Skeletal muscle satellite cell (primary cell): ENCODE measurements around the gene RAI14.

ENCODE experiments used
- H3K27me3 ChIP-seq: 2 replicates; pipeline ENCODE4 v1.7.0; 2013; ENCODE audit warnings: low read length; ENCODE audit not compliant: control insufficient read depth, insufficient read depth
- H3K36me3 ChIP-seq: 2 replicates; pipeline ENCODE4 v1.7.0; 2013; ENCODE audit warnings: mild to moderate bottlenecking, control low read depth, low read length; ENCODE audit not compliant: insufficient read depth
- H3K4me1 ChIP-seq: 2 replicates; pipeline ENCODE4 v1.7.0; 2013; ENCODE audit warnings: low read length; ENCODE audit not compliant: control insufficient read depth, insufficient read depth
- H3K4me2 ChIP-seq: 2 replicates; pipeline ENCODE4 v1.7.0; 2013; ENCODE audit warnings: mild to moderate bottlenecking, low read length
- H3K4me3 ChIP-seq: 2 replicates; pipeline ENCODE4 v1.7.0; 2013; ENCODE audit warnings: low read length
- H3K9ac ChIP-seq: 2 replicates; pipeline ENCODE4 v1.7.0; 2013; ENCODE audit warnings: mild to moderate bottlenecking, low read depth, low read length, moderate library complexity
- H3K9me3 ChIP-seq: replicated peaks from 2 replicates; pipeline ENCODE4 v1.7.0; 2013; ENCODE audit warnings: mild to moderate bottlenecking, control low read depth, low read length

Gene RAI14

DNA sequence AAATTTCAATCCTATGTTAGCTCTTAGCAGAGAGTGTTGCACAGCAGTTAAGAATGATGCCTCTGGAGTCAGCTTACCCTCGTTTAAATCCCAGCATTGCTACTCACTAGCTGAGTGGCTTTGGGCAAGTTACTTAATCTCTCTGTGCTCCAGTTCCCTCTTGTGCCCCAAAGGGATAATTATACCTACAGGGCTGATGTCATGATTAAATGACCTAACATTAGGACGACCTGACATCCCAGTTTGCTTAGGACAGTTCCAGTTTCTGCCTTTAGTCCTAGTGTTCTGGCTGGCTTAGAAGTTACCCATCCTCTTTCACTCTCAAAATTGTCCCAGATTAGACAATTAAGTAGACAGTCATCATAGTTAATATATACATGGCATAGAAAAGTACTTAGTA is 4.3 kb upstream of the RAI14 start:
- Histone ChIP-seq H3K4me1 (peaks cover 20% of the 10 kb centered on the region), H3K9me3 (no peaks in the 10 kb centered on the region), H3K9ac (no peak overlapping the region), H3K4me3 (no peak overlapping the region), H3K4me2 (no peak overlapping the region), H3K36me3 (no peaks in the 10 kb centered on the region), H3K27me3 (no peaks in the 10 kb centered on the region)

- Histone ChIP-seq H3K27me3 (no peaks in the 10 kb centered on the region), H3K4me3 (no peak overlapping the region), H3K36me3 (no peaks in the 10 kb centered on the region), H3K4me2 (no peak overlapping the region), H3K9ac (no peak overlapping the region), H3K4me1 (peaks cover 20% of the 10 kb centered on the region), H3K9me3 (no peaks in the 10 kb centered on the region)
Observed at GRCh38 chr5:34652466-34652865, 3.7 kb upstream of the RAI14 start.

- Histone ChIP-seq H3K9ac (no peak overlapping the region), H3K4me3 (no peak overlapping the region), H3K27me3 (no peaks in the 10 kb centered on the region), H3K4me1 (peaks cover 20% of the 10 kb centered on the region), H3K36me3 (no peaks in the 10 kb centered on the region), H3K9me3 (no peaks in the 10 kb centered on the region), H3K4me2 (no peak overlapping the region)
Observed at GRCh38 chr5:34652914-34653313, 3.2 kb upstream of the RAI14 start.

GRCh38 chr5:34653708-34654107 is 2.4 kb upstream of the RAI14 start:
- no peaks in the 10 kb centered on the region for H3K36me3 ChIP-seq
- H3K27me3 ChIP-seq = no peaks in the 10 kb centered on the region
- H3K4me2 ChIP-seq = no peak overlapping the region
- H3K9ac ChIP-seq = no peak overlapping the region
- no peak overlapping the region for H3K4me3 ChIP-seq
- H3K9me3 ChIP-seq = no peaks in the 10 kb centered on the region
- peaks cover 23% of the 10 kb centered on the region for H3K4me1 ChIP-seq

- Histone ChIP-seq H3K4me2 (peak overlapping the region; percentile 90), H3K9me3 (no peaks in the 10 kb centered on the region), H3K4me3 (peak overlapping the region; percentile 84), H3K36me3 (peaks cover 9% of the 10 kb centered on the region), H3K27me3 (no peaks in the 10 kb centered on the region), H3K4me1 (peaks cover 40% of the 10 kb centered on the region), H3K9ac (peak overlapping the region; percentile 97)
Observed at GRCh38 chr5:34655354-34655991, 655 bp upstream of the RAI14 start.

GRCh38 chr5:34656700-34657273 is 659 bp downstream of the RAI14 start:
- Histone ChIP-seq H3K4me1 (peaks cover 53% of the 10 kb centered on the region), H3K4me2 (peak overlapping the region; percentile 90), H3K9ac (peak overlapping the region; percentile 97), H3K9me3 (no peaks in the 10 kb centered on the region), H3K27me3 (no peaks in the 10 kb centered on the region), H3K4me3 (peak overlapping the region; percentile 84), H3K36me3 (peaks cover 19% of the 10 kb centered on the region)

DNA sequence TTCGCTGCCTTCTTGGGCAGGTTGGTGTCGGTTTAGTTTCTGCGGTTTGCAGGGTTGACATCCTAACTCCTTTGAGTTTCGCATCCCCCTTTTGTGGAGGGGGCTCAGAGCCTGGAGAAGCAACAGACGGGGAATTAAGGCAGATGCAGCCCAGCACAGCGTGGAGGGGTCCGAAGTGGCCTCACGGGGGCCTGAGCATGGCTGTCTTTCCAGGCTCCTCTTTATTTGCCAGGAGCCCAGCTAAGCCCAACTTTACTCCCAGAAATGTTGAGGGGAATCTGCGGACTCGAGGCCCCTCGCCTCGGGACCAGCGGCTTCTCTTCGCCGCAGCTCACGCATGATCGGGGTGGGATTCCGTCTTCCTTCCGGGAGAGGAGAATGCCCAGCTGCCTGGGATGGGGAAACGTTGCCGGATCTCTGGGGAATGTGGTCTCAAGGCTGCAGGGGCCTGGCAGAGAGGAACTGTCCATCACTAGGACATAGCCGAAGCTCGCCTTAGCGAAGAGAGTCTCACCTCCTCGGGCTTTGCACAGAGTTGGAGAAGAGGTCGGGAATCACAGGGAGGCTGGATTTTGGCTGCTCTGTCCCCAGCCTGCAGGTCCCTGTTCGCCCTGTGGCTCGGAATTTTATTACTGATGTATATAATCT is 1.3 kb downstream of the RAI14 start:
- Histone ChIP-seq H3K27me3 (no peaks in the 10 kb centered on the region), H3K4me3 (peak overlapping the region; percentile 84), H3K4me2 (peak overlapping the region; percentile 90), H3K4me1 (peaks cover 56% of the 10 kb centered on the region), H3K36me3 (peaks cover 26% of the 10 kb centered on the region), H3K9me3 (no peaks in the 10 kb centered on the region), H3K9ac (peak overlapping the region; percentile 97)

- Histone ChIP-seq H3K4me3 (peak overlapping the region; percentile 84), H3K4me2 (peak overlapping the region; percentile 90), H3K27me3 (no peaks in the 10 kb centered on the region), H3K9ac (peak overlapping the region; percentile 97), H3K9me3 (no peaks in the 10 kb centered on the region), H3K4me1 (peaks cover 51% of the 10 kb centered on the region), H3K36me3 (peaks cover 30% of the 10 kb centered on the region)
Observed at GRCh38 chr5:34657988-34658387, 1.9 kb downstream of the RAI14 start.

DNA sequence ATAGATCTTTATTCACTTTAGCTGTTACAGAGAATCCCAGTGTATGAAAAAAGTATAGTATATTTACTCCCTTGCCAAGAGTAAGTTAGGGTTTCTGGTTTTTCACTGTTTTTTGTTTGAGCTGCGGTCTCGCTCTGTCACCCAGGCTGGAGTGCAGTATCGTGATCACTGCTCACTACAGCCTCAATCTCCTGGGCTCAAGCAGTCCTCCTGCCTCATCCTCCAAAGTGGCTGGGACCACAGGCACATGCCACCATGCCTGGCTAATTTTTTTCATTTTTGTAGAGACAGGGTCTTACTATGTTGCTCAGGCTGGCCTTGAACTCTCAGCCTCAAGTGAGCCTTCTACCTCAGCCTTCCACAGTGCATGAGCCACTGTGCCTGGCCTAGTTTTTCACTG is 3.0 kb downstream of the RAI14 start:
- Histone ChIP-seq H3K36me3 (peaks cover 38% of the 10 kb centered on the region), H3K4me2 (peak overlapping the region; percentile 90), H3K9me3 (no peaks in the 10 kb centered on the region), H3K27me3 (no peaks in the 10 kb centered on the region), H3K4me1 (peaks cover 47% of the 10 kb centered on the region), H3K4me3 (peak overlapping the region; percentile 25), H3K9ac (peak overlapping the region; percentile 97)

- H3K4me3 ChIP-seq = peak overlapping the region; percentile 29
- H3K9ac ChIP-seq = peak overlapping the region; percentile 97
- H3K4me2 ChIP-seq = peak overlapping the region; percentile 90
- peaks cover 41% of the 10 kb centered on the region for H3K4me1 ChIP-seq
- H3K27me3 ChIP-seq = no peaks in the 10 kb centered on the region
- peaks cover 42% of the 10 kb centered on the region for H3K36me3 ChIP-seq
- H3K9me3 ChIP-seq = no peaks in the 10 kb centered on the region
Observed at GRCh38 chr5:34660444-34660843, 4.3 kb downstream of the RAI14 start.

DNA sequence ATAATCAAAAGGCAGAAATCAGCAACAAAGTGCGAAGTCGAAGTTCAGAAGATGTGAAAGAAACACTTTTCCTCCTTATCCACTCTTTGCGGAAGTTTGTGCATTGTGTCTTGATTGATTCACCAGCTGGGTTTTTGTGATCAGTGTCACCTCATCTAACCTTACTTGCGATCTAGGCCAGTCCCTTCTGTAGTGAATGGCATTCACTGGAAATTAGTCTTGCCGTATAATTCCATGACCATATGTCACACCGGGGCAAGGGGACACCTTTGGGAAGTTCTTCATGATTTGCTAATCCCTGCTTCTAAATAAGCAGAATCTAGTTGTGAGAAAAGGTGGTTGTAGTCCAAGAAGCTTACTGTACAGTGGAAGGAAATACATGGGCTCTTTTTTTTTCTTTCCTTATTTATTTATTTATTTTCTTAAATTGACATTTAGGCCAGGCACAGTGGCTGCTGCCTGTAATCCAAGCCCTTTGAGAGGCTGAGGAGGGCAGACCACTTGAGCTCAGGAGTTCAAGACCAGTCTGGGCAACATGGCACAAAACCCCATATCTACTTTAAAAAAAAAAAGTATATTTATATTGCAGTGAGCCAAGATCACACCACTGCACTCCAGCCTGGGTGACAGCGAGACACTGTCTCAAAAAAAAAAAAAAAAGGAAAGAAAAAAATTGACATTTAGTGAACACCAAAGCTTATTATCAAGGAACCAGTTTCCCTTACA is 7.8 kb downstream of the RAI14 start:
- no peak overlapping the region for H3K4me3 ChIP-seq
- peaks cover 31% of the 10 kb centered on the region for H3K4me1 ChIP-seq
- H3K36me3 ChIP-seq = peaks cover 68% of the 10 kb centered on the region
- no peak overlapping the region for H3K4me2 ChIP-seq
- H3K9me3 ChIP-seq = no peaks in the 10 kb centered on the region
- H3K27me3 ChIP-seq = no peaks in the 10 kb centered on the region
- no peak overlapping the region for H3K9ac ChIP-seq
